T47D (cell line): Measurements from ENCODE around the gene MRRF.

Source experiments
- DNase-seq, 2 experiments: peaks; one replicate each; pipeline versions ENCODE4 v3.0.0 to v3.0.0-alpha.2; 2011 to 2012; ENCODE audit warnings: low read depth in 1 of 2, low spot score in 1 of 2
- JUND ChIP-seq: IDR thresholded peaks from 2 replicates; pipeline ENCODE4 v1.6.1; 2012; ENCODE audit warnings: low read depth
- in situ Hi-C: cut with HindIII; loops from 2 replicates; pipeline ENCODE4 v1.10.0; 2016; ENCODE audit warnings: low sequenced_read_pairs, low pct_unique_long_range_greater_than_20kb

The MRRF gene

GRCh38 chr9:122236681-122237080 lies 28.0 kb upstream of the MRRF start:
- DNase-seq = no peak
- in situ Hi-C loops = no loop called here
- TF ChIP-seq JUND = no peak

GRCh38 chr9:122239722-122240121 lies 25.0 kb upstream of the MRRF start:
- no peak for TF ChIP-seq JUND
- in situ Hi-C loops = no loop called here
- no peak for DNase-seq

DNA sequence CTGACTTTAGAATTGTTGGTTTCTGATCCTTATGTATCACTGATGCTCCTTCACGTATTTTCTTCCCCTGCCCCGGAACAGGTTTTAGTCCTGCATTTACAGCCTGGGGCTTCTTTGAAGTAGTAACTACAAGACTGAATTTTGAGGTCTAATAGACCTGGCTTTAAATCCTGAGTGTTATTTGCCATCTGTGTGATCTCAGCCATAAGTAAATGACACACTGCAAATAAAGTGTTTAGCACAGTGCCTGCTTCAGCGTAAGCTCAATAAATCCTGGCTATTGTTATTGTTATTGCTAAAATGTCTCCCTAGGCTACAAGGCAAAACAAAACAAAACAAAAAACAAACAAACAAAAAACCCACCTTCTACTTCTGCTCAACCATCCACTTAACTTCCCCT lies 20.3 kb upstream of the MRRF start:
- peak in 1 of 2 experiments; percentile 55 for DNase-seq
- no peak for TF ChIP-seq JUND
- in situ Hi-C loops = no loop called here

- no peak for TF ChIP-seq JUND
- in situ Hi-C loops = no loop called here
- peak in 1 of 2 experiments; percentile 44 for DNase-seq
Observed at GRCh38 chr9:122246666-122247065, 18.0 kb upstream of the MRRF start.

DNA sequence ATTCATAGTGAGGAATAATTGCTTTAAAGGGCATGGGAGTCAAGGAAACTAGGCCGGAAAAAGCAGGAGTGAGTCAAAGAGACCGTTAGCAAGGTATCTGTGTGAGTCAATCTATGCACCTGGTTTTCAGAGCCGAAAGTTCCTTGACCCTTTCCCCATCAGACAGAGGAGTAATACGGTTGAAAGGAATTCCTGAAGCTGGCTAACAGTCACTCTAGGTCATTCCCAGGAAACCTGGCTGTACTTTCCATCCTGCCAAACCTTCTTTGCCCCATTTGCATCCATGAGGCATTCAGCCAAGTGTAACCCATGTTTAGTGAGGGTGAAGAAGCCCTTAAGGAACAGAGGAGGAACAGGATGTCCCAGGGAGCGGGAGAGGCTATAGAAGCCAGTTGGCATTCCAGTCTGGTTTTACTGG lies 16.2 kb upstream of the MRRF start:
- no peak for TF ChIP-seq JUND
- DNase-seq = peak in 1 of 2 experiments; percentile 96
- in situ Hi-C loops = no loop called here

DNA sequence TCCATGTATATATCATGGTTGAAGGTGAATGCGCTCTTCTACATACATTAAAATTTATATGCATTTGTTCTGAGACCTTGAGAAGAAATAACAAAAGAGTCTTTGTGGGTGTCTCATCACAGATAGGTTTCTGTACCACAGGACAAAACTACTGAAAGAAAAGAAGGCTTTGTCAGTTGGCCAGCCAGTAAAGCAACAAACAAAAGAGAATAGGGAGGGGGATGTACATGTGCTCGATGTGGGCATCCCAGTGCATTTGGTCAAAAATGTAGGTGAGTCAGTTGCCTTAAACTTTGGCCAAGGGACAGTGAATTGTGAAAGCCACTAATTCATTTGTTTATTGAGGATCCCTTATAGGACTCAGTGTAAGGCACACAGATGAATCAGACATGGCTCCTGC lies 13.3 kb upstream of the MRRF start:
- in situ Hi-C loops = no loop called here
- no peak for TF ChIP-seq JUND
- DNase-seq = no peak

- DNase-seq = no peak
- in situ Hi-C loops = no loop called here
- TF ChIP-seq JUND = no peak
Observed at GRCh38 chr9:122252796-122253195, 11.9 kb upstream of the MRRF start.

GRCh38 chr9:122254761-122255160 lies 9.9 kb upstream of the MRRF start:
- TF ChIP-seq JUND = no peak
- in situ Hi-C loops = no loop called here
- DNase-seq = no peak

- TF ChIP-seq JUND = no peak
- no peak for DNase-seq
- in situ Hi-C loops = no loop called here
Observed at GRCh38 chr9:122256206-122256605, 8.5 kb upstream of the MRRF start.

DNA sequence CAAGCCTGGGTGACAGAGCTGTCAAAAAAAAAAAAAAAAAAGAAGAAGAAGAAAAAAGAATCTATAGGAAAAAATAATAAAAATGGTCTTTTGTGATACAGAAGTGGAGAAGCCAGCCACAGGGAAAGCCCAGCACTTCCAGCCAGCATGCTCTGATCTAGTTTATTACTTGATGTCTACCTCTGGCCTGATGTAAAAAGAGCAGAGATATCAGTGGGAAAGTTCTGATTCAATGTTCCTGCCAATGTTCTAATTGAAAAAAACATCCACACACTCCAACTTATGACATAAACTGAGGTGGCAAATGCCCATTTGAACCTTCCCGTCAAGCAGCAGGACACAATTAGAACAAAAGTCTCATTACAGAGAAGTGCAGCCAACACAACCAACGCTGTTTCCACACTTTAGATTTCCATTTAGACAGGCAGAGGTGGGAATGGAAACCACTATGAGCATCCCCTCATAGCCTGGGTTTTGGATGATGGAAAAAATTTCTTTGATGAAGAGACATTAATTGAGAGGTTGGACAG lies 5.7 kb upstream of the MRRF start:
- TF ChIP-seq JUND = no peak
- no peak for DNase-seq
- in situ Hi-C loops = no loop called here

DNA sequence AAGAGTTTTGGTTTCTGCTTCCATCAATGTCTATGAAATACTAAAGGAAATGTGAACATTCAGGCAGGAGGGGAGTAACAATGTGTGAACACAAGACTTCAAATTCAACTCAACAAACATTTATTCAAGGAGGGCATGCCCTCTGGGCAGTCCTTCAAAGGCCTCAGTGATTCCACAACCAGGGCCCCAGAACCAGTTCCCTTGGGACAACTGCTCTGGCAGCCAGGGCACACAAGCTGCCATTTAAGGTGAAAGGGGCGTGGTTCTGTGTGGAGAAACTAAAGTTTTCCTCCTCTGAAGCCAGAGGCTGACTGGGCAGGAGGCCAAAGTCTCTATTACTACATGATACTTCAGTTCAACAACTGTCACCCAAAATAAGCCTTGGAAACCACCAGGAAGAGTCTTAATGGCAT lies 3.2 kb upstream of the MRRF start:
- in situ Hi-C loops = no loop called here
- peak; percentile 69 to 96 for DNase-seq
- no peak for TF ChIP-seq JUND

DNA sequence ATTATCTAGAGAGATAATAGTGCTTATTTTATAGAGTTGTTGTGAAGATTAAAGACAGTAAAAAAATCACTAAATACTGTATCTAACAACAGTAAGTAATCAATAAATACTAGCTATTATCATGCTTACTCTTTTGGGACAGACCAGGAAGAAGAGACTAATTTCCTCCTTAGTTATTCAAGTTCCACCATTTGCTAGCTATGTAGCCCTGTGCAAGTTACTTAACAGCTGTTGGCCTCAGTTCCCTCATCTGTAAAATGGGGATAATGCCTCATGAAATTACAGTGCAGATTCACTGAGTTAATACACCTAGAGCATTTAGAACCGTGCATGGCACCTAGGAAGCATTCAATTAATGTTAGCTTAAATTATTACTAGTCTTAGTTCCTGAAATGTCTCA lies 2.6 kb upstream of the MRRF start:
- no peak for DNase-seq
- TF ChIP-seq JUND = no peak
- in situ Hi-C loops = no loop called here

DNA sequence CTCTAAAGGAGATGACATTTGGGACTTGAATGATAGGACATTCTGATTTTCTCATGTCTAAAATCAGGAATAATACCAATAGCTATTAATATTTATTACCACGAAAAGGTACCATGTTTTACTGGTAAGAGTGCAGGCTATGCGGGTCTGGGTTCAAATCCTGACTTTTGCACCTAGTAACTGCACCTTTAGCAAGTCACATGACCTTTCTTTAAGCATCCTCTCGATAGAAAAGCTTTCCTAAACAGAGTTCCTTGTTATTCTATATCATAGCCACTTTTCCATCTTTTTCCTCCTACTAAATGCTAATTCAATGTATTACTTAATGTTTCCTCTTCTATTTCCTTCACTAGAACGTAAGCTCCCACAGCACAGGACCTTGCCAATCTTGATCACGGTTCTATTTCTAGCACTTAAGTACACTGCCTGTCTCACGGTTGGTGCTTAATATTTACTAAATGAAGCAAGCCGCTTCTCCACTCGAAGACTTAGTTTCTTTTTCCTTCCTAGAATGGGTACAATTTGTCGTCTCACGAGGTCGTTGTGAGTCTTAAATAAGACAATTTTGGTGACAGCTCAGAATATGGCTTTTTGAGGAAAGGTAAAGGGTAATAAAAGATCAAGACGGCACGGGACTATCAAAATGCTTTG lies 858 bp upstream of the MRRF start:
- in situ Hi-C loops = no loop called here
- peak in 1 of 2 experiments; percentile 34 for DNase-seq
- no peak for TF ChIP-seq JUND

- in situ Hi-C loops = no loop called here
- TF ChIP-seq JUND = no peak
- DNase-seq = peak in 1 of 2 experiments; percentile 85
Observed at GRCh38 chr9:122265149-122265915, 650 bp downstream of the MRRF start.
